Mucosa of stomach (tissue), 1 donor: ENCODE measurements around the gene FXYD1.

Experiments
- H3K27me3 ChIP-seq: one replicate; pipeline ENCODE4 v1.7.0; 2013; ENCODE audit warnings: mild to moderate bottlenecking, low read length; ENCODE audit not compliant: control insufficient read depth, insufficient read depth
- H3K36me3 ChIP-seq: one replicate; pipeline ENCODE4 v1.7.0; 2013; ENCODE audit warnings: low read length; ENCODE audit not compliant: control insufficient read depth, insufficient read depth
- H3K4me1 ChIP-seq: one replicate; pipeline ENCODE4 v1.7.0; 2013; ENCODE audit warnings: mild to moderate bottlenecking, low read length; ENCODE audit not compliant: control insufficient read depth, insufficient read depth
- H3K4me3 ChIP-seq: one replicate; pipeline ENCODE4 v1.7.0; 2013; ENCODE audit warnings: low read length
- H3K9ac ChIP-seq: one replicate; pipeline ENCODE4 v1.7.0; 2013; ENCODE audit warnings: mild to moderate bottlenecking, low read length, moderate library complexity
- H3K9me3 ChIP-seq: one replicate; pipeline ENCODE4 v1.7.0; 2013; ENCODE audit warnings: mild to moderate bottlenecking, low read length, moderate library complexity; ENCODE audit not compliant: control insufficient read depth
- donor health status: Pancreatic carcinoma.

The FXYD1 gene

GRCh38 chr19:35130761-35131720, 7.6 kb upstream of the FXYD1 start:
- H3K36me3 ChIP-seq: no peaks in the 10 kb centered on the region
- H3K9me3 ChIP-seq: no peaks in the 10 kb centered on the region
- no peak overlapping the region for H3K4me3 ChIP-seq
- no peaks in the 10 kb centered on the region for H3K27me3 ChIP-seq
- no peak overlapping the region for H3K9ac ChIP-seq
- H3K4me1 ChIP-seq: peaks cover under 1% of the 10 kb centered on the region

- H3K27me3 ChIP-seq: no peaks in the 10 kb centered on the region
- peaks cover 7% of the 10 kb centered on the region for H3K4me1 ChIP-seq
- H3K4me3 ChIP-seq: no peak overlapping the region
- no peaks in the 10 kb centered on the region for H3K9me3 ChIP-seq
- no peaks in the 10 kb centered on the region for H3K36me3 ChIP-seq
- no peak overlapping the region for H3K9ac ChIP-seq
Observed at GRCh38 chr19:35132254-35132653, 6.4 kb upstream of the FXYD1 start.

- Histone ChIP-seq H3K9me3 (no peaks in the 10 kb centered on the region), H3K4me3 (no peak overlapping the region), H3K9ac (no peak overlapping the region)
Observed at GRCh38 chr19:35133826-35134225, 4.8 kb upstream of the FXYD1 start.

GRCh38 chr19:35134601-35135242, 3.9 kb upstream of the FXYD1 start, which contains the start of gene LGI4:
Gene LGI4, minus strand, starts transcription at chr19:35135059. Its CDS starts 379 bp downstream, at chr19:35134680.
- no peak within 1 kb of the TSS for H3K4me3 ChIP-seq
- no peaks in the 10 kb centered on the region for H3K27me3 ChIP-seq
- H3K9ac ChIP-seq: no peak within 1 kb of the TSS
- peaks cover 9% of the 10 kb centered on the region for H3K4me1 ChIP-seq
- H3K9me3 ChIP-seq: no peaks in the 10 kb centered on the region
- H3K36me3 ChIP-seq: no peaks in the 10 kb centered on the region

More at GRCh38 chr19:35133826-35134225, 4.8 kb upstream of the FXYD1 start:
- no peaks in the 10 kb centered on the region for H3K27me3 ChIP-seq
- H3K4me1 ChIP-seq: peaks cover 9% of the 10 kb centered on the region
- no peaks in the 10 kb centered on the region for H3K36me3 ChIP-seq

GRCh38 chr19:35135389-35135909, 3.2 kb upstream of the FXYD1 start:
- H3K9me3 ChIP-seq: no peaks in the 10 kb centered on the region
- no peaks in the 10 kb centered on the region for H3K27me3 ChIP-seq
- H3K9ac ChIP-seq: no peak overlapping the region
- peaks cover 11% of the 10 kb centered on the region for H3K4me1 ChIP-seq
- no peaks in the 10 kb centered on the region for H3K36me3 ChIP-seq
- H3K4me3 ChIP-seq: no peak overlapping the region

GRCh38 chr19:35136231-35136630, 2.4 kb upstream of the FXYD1 start:
- Histone ChIP-seq H3K4me3 (no peak overlapping the region), H3K9me3 (no peaks in the 10 kb centered on the region), H3K36me3 (no peaks in the 10 kb centered on the region), H3K9ac (no peak overlapping the region), H3K27me3 (no peaks in the 10 kb centered on the region), H3K4me1 (peaks cover 17% of the 10 kb centered on the region)

GRCh38 chr19:35136977-35137702, 1.5 kb upstream of the FXYD1 start:
- Histone ChIP-seq H3K36me3 (no peaks in the 10 kb centered on the region), H3K27me3 (peaks cover 3% of the 10 kb centered on the region), H3K4me3 (no peak overlapping the region), H3K9me3 (no peaks in the 10 kb centered on the region), H3K9ac (no peak overlapping the region), H3K4me1 (peaks cover 25% of the 10 kb centered on the region)

- Histone ChIP-seq H3K4me1 (peaks cover 31% of the 10 kb centered on the region), H3K27me3 (peaks cover 21% of the 10 kb centered on the region), H3K9ac (peak overlapping the region; percentile 45), H3K36me3 (no peaks in the 10 kb centered on the region), H3K4me3 (no peak overlapping the region), H3K9me3 (no peaks in the 10 kb centered on the region)
Observed at GRCh38 chr19:35140207-35140961, 1.8 kb downstream of the FXYD1 start.

- no peaks in the 10 kb centered on the region for H3K9me3 ChIP-seq
- peaks cover 21% of the 10 kb centered on the region for H3K27me3 ChIP-seq
- no peaks in the 10 kb centered on the region for H3K36me3 ChIP-seq
- H3K4me3 ChIP-seq: peak overlapping the region; percentile 20
- H3K4me1 ChIP-seq: peaks cover 31% of the 10 kb centered on the region
- H3K9ac ChIP-seq: peak overlapping the region; percentile 45
Observed at GRCh38 chr19:35140962-35141836, 2.6 kb downstream of the FXYD1 start.

GRCh38 chr19:35141837-35142605, 3.4 kb downstream of the FXYD1 start:
- Histone ChIP-seq H3K4me1 (peaks cover 26% of the 10 kb centered on the region), H3K9me3 (no peaks in the 10 kb centered on the region), H3K4me3 (peak overlapping the region; percentile 20), H3K36me3 (no peaks in the 10 kb centered on the region), H3K9ac (peak overlapping the region; percentile 10), H3K27me3 (peaks cover 21% of the 10 kb centered on the region)
